HG03378 (cell line): ENCODE results near the gene MIDN.

Experiments
- ATAC-seq: cut with Tn5 transposase; IDR thresholded peaks from one replicate; pipeline ENCODE4 v1.9.1; 2021; ENCODE audit warnings: mild to moderate bottlenecking, moderate library complexity; ENCODE audit not compliant: unreplicated experiment

The MIDN gene

GRCh38 chr19:1220976-1221903 is 27.1 kb upstream of the MIDN start:
- ATAC-seq = no peak

GRCh38 chr19:1221904-1222255 is 26.5 kb upstream of the MIDN start:
- no peak for ATAC-seq

- no peak for ATAC-seq
These were observed 26.0 kb upstream of the MIDN start for GRCh38 chr19:1222394-1222793.

GRCh38 chr19:1223018-1223855 is 25.1 kb upstream of the MIDN start:
- ATAC-seq = no peak

GRCh38 chr19:1224047-1224825 is 24.1 kb upstream of the MIDN start:
- no peak for ATAC-seq

DNA sequence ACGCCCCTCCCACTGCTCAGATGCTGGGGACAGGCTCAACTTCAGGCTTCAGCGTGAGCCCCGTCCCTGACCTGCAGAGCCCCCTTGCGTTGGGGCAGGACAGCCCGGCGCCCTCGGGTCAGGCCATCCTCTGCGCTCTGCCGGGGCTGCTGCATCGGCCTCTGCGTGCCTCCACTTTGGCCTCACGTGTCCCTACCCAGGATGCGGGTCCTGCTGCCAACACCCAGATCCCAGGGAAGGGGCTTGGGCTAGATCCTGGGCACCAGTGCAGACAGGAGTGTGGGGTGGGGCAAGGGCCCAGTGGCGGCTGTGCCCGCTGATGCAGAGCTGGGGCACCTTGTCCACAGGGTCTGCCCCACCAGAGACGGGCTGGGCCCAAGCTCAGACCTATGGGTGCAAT is 23.5 kb upstream of the MIDN start:
- ATAC-seq = no peak

DNA sequence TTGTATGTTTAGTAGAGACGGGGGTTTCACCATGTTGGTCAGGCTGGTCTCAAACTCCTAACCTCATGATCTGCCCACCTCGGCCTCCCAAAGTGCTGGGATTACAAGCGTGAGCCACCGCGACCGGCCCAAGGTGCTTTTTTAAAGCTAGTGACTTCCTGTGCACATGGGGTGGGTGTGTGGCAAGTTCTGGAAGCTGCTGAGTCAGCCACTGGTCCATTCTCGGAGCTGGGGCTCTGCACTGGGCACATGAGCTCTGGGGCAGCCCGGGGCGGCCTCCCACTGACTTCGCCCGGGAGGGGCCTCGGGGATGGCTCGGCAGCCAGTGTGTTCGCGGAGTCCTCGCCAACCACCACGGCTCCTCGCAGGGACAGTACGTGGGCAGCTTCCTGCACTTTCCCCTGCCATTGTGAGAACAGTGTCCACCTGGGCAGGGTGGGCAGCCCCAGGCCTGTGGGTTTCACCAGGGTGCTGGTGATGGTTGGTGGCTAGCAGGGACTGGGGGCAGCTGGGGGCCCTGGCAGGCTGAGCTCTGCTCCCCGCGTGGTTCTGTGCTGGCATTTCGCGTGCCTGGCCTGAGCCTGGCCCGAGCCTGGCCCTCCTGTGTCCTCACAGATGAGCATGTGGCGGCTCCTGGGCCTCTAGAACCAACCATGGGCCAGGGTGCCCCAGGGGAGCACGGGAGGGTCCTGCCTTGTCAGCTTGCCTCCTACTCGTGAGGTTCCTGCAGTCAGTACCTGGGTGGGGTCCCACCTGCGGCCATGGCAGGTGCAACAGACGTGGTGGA is 22.8 kb upstream of the MIDN start:
- ATAC-seq = no peak

DNA sequence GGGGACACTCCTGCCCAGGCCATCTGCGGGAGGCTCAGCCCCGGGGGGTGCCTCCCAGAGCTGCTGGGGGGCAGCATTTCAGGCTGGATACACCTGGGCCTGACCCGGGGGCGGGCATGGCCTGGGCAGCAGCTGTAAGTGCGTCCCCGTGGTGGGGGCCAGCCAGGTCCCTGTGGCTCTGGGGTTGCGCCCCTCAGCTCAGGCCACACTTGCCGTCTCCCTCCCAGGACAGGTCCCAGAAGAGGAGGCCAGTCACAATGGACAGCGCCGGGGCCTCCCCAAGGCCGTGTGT is 22.2 kb upstream of the MIDN start:
- ATAC-seq = no peak

DNA sequence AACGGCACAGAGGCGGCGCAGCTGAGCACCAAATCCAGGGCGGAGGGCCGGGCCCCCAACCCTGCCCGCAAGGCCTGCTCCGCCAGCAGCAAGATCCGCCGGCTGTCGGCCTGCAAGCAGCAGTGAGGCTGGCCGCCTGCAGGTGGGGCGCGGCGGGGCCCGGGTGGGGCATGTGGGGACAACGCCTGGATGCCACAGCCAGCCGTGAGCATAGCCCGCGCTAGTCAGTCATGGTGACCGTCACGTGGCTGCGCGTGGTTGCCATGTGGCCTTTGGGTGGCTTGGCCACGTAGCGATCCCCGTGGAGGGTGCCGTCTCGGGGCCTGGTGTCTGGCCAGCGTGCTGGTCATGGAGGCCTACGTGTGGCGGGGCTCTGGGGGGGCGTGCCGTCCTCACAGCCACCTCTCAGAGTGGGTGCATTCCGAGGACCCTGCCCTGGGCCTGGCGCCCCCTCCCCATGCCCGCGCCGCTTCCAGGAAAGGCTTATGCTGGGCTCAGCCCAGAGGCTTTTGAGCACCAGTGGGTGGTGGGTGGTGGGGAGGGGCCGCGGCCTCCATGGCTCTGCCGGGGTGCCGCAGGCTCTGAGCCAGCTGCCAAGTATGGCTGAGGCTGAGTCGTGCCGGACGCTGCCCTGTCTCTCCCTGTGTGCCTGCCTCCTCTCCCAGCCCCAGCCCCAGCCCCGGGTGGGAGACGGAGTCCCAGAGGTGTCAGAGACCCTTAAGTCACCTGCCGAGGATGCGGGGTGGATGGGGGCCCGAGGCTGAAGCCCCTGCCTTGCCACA is 21.7 kb upstream of the MIDN start:
- no peak for ATAC-seq

DNA sequence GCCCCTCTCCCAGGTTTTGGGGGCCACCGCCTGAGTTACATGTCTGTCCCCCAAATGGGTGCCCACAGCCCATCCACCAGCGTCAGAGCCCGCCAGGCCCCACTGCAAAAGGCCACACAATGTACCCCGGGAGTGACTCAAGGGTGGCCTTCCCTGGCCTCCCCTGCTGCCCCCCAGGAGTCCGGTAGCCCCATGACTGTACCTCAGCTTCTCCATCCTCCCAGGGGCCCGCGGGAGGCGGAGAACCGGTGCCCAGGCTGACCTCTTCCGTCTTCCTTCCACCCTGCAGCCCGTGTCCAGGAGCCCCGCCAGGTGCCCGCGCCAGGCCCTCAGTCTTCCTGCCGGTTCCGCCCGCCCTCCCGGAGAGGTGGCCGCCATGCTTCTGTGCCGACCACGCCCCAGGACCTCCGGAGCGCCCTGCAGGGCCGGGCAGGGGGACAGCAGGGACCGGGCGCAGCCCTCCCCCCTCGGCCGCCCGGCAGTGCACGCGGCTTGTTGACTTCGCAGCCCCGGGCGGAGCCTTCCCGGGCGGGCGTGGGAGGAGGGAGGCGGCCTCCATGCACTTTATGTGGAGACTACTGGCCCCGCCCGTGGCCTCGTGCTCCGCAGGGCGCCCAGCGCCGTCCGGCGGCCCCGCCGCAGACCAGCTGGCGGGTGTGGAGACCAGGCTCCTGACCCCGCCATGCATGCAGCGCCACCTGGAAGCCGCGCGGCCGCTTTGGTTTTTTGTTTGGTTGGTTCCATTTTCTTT is 20.9 kb upstream of the MIDN start:
- ATAC-seq = no peak

- ATAC-seq = no peak
These were observed 20.0 kb upstream of the MIDN start for GRCh38 chr19:1228161-1228957.

- ATAC-seq = no peak
These were observed 19.1 kb upstream of the MIDN start for GRCh38 chr19:1229056-1229923.

GRCh38 chr19:1229924-1230782 is 18.2 kb upstream of the MIDN start:
- no peak for ATAC-seq

GRCh38 chr19:1230783-1231489 is 17.4 kb upstream of the MIDN start:
- no peak for ATAC-seq

DNA sequence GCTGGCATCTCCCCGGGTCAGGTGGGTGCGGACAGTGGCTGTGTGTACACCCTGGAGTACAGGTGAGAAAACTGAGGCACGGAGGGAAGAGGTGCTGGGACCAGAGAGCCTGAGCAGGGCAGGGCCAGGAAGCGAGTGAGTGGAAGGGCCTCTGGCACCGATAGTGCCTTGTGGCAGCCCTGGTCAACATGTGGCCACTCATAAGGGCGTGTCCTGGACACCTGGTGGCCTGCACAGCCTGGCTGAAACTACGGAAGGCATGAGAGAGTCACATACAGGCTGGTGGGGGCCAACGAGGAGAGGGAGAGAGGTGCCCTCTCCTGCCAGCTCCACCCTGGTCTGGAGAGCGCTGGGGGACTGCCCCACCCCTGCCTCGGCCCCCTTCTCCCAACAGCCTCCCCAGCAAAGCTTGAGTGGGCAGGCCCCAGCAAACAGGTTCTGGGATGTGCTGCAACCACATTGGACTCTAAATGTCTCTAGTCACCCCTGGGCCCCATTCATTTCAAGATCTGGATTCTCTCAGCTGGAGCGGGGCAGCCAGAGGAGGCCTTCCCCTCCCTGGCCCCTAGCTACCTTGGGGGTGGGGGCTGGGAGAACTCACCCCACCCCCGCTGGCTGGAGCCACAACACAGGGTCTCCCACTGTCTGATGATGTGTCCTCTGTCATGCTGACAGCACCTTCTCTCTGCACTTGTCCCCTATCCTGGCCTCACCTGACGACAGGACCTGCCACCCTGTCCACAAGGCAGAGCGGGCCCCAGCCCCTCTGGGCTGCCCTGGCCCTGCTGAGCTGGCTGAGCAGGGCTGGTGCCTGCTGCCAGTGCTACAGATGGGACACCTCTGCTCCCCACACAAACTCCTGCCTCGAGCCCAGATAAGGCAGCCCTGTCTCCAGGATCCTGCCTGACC is 16.4 kb upstream of the MIDN start:
- no peak for ATAC-seq
